Measurements from ENCODE around the gene WNT7A.

- TF ChIP-seq, protein P1, sequence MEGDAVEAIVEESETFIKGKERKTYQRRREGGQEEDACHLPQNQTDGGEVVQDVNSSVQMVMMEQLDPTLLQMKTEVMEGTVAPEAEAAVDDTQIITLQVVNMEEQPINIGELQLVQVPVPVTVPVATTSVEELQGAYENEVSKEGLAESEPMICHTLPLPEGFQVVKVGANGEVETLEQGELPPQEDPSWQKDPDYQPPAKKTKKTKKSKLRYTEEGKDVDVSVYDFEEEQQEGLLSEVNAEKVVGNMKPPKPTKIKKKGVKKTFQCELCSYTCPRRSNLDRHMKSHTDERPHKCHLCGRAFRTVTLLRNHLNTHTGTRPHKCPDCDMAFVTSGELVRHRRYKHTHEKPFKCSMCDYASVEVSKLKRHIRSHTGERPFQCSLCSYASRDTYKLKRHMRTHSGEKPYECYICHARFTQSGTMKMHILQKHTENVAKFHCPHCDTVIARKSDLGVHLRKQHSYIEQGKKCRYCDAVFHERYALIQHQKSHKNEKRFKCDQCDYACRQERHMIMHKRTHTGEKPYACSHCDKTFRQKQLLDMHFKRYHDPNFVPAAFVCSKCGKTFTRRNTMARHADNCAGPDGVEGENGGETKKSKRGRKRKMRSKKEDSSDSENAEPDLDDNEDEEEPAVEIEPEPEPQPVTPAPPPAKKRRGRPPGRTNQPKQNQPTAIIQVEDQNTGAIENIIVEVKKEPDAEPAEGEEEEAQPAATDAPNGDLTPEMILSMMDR (IDR thresholded peaks at IDR 0.05; ENCODE audit: low read length): no peak
- TF ChIP-seq EZH2 (IDR thresholded peaks at IDR 0.05; ENCODE audit: borderline replicate concordance, low read length): no peak
Measured at GRCh38 chr3:13865106-13865505, 14.8 kb downstream of the WNT7A start.

Data from OCI-LY1 (cell line).